MG63 (cell line): ENCODE measurements around the gene KDM6B. TPM values are rescaled to one million over a fixed set of nuclear protein-coding genes. Genes with fewer than 3 reads are reported as not detected.
"Not testable (repeated sequence)": the region's sequence is repeated elsewhere in the genome, so short reads cannot be mapped to it uniquely, and the experiment has no call there.

ENCODE experiments used
- DNase-seq: peaks from one replicate; pipeline ENCODE4 v3.0.0-alpha.2; 2020
- H3K27me3 ChIP-seq: fragments of 250-450 bp; sonication (Bioruptor Pico); 2 replicates; pipeline ENCODE4 v1.5.1; 2020; ENCODE audit warnings: mild to moderate bottlenecking, moderate library complexity
- H3K36me3 ChIP-seq: fragments of 250-450 bp; sonication (Bioruptor Pico); 2 replicates; pipeline ENCODE4 v1.5.1; 2020; ENCODE audit warnings: mild to moderate bottlenecking, moderate library complexity
- H3K4me3 ChIP-seq: fragments of 250-450 bp; sonication (Bioruptor Pico); 2 replicates; pipeline ENCODE4 v1.5.1; 2020; ENCODE audit warnings: mild to moderate bottlenecking, moderate library complexity
- H3K9me3 ChIP-seq: fragments of 250-450 bp; sonication (Bioruptor Pico); 2 replicates; pipeline ENCODE4 v1.5.1; 2020; ENCODE audit warnings: mild to moderate bottlenecking, moderate library complexity
- total RNA-seq: library from RNA; depleted of rRNA; stranded (reverse); fragments of >200 nt; shearing (Covaris generic); gene quantifications from 2 replicates; pipeline ENCODE4 v1.2.3, GENCODE V29; 2014; ENCODE audit warnings: low replicate concordance; rRNA removed

KDM6B gene, protein sequence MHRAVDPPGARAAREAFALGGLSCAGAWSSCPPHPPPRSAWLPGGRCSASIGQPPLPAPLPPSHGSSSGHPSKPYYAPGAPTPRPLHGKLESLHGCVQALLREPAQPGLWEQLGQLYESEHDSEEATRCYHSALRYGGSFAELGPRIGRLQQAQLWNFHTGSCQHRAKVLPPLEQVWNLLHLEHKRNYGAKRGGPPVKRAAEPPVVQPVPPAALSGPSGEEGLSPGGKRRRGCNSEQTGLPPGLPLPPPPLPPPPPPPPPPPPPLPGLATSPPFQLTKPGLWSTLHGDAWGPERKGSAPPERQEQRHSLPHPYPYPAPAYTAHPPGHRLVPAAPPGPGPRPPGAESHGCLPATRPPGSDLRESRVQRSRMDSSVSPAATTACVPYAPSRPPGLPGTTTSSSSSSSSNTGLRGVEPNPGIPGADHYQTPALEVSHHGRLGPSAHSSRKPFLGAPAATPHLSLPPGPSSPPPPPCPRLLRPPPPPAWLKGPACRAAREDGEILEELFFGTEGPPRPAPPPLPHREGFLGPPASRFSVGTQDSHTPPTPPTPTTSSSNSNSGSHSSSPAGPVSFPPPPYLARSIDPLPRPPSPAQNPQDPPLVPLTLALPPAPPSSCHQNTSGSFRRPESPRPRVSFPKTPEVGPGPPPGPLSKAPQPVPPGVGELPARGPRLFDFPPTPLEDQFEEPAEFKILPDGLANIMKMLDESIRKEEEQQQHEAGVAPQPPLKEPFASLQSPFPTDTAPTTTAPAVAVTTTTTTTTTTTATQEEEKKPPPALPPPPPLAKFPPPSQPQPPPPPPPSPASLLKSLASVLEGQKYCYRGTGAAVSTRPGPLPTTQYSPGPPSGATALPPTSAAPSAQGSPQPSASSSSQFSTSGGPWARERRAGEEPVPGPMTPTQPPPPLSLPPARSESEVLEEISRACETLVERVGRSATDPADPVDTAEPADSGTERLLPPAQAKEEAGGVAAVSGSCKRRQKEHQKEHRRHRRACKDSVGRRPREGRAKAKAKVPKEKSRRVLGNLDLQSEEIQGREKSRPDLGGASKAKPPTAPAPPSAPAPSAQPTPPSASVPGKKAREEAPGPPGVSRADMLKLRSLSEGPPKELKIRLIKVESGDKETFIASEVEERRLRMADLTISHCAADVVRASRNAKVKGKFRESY (N-terminal part only)
- 0.07 and 0.20 TPM in 2 replicates for total RNA-seq

GRCh38 chr17:7833795-7834541 lies at the start of gene KDM6B:
KDM6B (plus strand) TSS chr17:7834217; CDS start chr17:7845555, 11,338 bp downstream.
- peak; percentile 90 for DNase-seq
- no peaks in the 10 kb centered on the region for H3K36me3 ChIP-seq
- H3K9me3 ChIP-seq, result no peaks in the 10 kb centered on the region
- H3K27me3 ChIP-seq, result peaks cover 2% of the 10 kb centered on the region; the same call in 1 of the 2 replicates
- H3K4me3 ChIP-seq, result peak within 1 kb of the TSS; percentile 93

- no peak for DNase-seq
- H3K36me3 ChIP-seq, result no peaks in the 10 kb centered on the region
- no peaks in the 10 kb centered on the region for H3K9me3 ChIP-seq
- H3K4me3 ChIP-seq, result no peak overlapping the region
- H3K27me3 ChIP-seq, result no peaks in the 10 kb centered on the region
These were observed 47.2 kb upstream of the KDM6B start for GRCh38 chr17:7786866-7787265.

GRCh38 chr17:7789131-7789530 lies 44.9 kb upstream of the KDM6B start:
- Histone ChIP-seq H3K4me3 (no peak overlapping the region), H3K36me3 (no peaks in the 10 kb centered on the region), H3K9me3 (no peaks in the 10 kb centered on the region), H3K27me3 (no peaks in the 10 kb centered on the region)
- DNase-seq, result no peak

GRCh38 chr17:7790150-7790549 lies 43.9 kb upstream of the KDM6B start:
- Histone ChIP-seq H3K4me3 (no peak overlapping the region), H3K27me3 (no peaks in the 10 kb centered on the region), H3K36me3 (no peaks in the 10 kb centered on the region), H3K9me3 (no peaks in the 10 kb centered on the region)
- no peak for DNase-seq

DNA sequence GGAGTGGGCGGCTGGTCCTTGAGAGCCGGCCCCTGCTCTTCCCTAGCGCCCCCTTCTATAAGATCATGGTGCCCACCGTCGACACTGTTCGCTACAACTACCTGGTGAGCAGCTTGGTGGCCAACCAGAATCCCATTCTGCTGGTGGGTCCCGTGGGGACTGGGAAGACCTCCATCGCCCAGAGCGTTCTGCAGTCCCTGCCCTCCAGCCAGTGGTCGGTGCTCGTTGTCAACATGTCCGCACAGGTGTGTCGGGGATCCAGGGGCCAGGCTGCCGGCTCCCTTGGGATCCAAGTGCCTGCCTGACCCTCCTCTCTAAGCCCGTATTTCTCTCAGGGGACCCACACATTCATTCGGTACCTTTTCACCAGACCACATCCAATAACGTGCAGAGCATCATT lies 41.4 kb upstream of the KDM6B start:
- Histone ChIP-seq H3K9me3 (no peaks in the 10 kb centered on the region), H3K36me3 (no peaks in the 10 kb centered on the region), H3K4me3 (no peak overlapping the region), H3K27me3 (no peaks in the 10 kb centered on the region)
- no peak for DNase-seq

DNA sequence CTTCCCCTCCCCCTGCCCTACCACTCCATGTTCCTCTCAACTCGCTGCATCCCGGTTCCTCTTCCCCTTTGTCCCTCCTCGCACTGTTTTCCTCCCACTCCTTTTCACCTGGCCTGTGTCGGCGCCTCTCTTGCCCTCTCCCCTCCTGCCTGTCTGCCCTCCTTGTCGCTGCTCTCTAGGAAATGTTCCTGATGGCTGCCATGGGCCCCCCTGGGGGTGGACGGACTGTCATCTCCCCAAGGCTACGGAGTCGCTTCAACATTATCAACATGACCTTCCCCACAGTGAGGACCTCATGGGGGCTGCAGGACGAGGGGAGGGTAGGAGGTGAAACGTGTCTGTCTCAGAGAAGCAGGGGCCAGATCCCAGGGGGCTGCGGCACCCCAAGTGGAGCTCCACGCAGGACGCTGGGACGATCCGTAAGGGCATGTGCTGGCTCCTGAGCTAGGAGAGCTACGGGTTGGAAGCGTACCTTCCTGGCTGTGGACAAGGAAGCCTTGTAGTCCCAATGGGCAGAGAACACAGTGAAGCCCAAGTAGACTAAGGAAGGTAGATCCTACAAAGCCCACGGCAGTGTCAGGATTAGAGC lies 39.8 kb upstream of the KDM6B start:
- DNase-seq, result no peak
- Histone ChIP-seq H3K36me3 (no peaks in the 10 kb centered on the region), H3K27me3 (no peaks in the 10 kb centered on the region), H3K9me3 (no peaks in the 10 kb centered on the region), H3K4me3 (no peak overlapping the region)

DNA sequence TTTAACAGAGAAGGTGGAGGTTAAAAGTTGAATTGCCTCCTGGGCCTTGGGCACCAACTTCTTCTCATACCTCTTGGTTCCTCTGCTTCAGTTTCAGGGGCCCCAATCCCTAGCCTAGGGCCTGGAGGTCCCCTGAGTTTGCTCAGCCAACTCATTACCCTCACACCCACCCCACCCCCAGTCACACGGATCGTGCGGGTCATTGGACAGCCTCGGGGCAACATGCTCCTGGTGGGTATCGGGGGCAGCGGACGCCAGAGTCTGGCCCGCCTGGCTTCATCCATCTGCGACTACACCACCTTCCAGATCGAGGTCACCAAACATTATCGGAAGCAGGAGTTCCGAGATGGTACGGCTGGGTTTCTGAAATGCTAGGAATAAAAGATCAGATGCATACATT lies 36.0 kb upstream of the KDM6B start:
- Histone ChIP-seq H3K9me3 (no peaks in the 10 kb centered on the region), H3K36me3 (no peaks in the 10 kb centered on the region), H3K27me3 (no peaks in the 10 kb centered on the region)

DNA sequence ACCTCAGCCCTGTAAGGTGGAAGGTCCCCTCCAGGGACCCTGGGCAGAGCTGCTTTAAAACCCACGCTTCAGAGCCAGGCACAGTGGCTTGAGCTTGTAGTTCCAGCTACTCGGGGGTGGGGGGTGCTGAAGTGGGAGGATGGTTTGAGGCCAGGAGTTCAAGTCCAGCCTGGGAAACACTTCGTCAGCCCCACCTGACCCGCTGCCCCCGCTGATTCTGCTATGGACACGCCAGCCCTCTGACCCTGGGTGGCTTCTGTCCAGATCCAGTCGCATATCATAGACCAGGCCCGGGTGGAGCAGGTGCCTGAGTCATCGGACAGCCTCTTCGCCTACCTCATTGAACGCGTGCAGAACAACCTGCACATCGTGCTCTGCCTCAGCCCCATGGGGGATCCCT lies 35.2 kb upstream of the KDM6B start:
- no peaks in the 10 kb centered on the region for H3K27me3 ChIP-seq
- no peak for DNase-seq
- no peak overlapping the region for H3K4me3 ChIP-seq
- no peaks in the 10 kb centered on the region for H3K9me3 ChIP-seq
- H3K36me3 ChIP-seq, result no peaks in the 10 kb centered on the region

More for the DNA sequence above, 36.0 kb upstream of the KDM6B start:
- DNase-seq, result no peak
- H3K4me3 ChIP-seq, result no peak overlapping the region

- Histone ChIP-seq H3K9me3 (no peaks in the 10 kb centered on the region), H3K36me3 (no peaks in the 10 kb centered on the region), H3K4me3 (no peak overlapping the region), H3K27me3 (no peaks in the 10 kb centered on the region)
- DNase-seq, result no peak
These were observed 30.0 kb upstream of the KDM6B start for GRCh38 chr17:7803981-7804380.

- Histone ChIP-seq H3K4me3 (no peak overlapping the region), H3K27me3 (no peaks in the 10 kb centered on the region), H3K9me3 (no peaks in the 10 kb centered on the region), H3K36me3 (no peaks in the 10 kb centered on the region)
- DNase-seq, result no peak
These were observed 27.4 kb upstream of the KDM6B start for GRCh38 chr17:7806587-7806986.

GRCh38 chr17:7807206-7807605 lies 26.8 kb upstream of the KDM6B start:
- Histone ChIP-seq H3K27me3 (no peaks in the 10 kb centered on the region), H3K36me3 (no peaks in the 10 kb centered on the region), H3K4me3 (no peak overlapping the region), H3K9me3 (no peaks in the 10 kb centered on the region)
- DNase-seq, result no peak

GRCh38 chr17:7809086-7809790 lies 24.8 kb upstream of the KDM6B start:
- Histone ChIP-seq H3K9me3 (no peaks in the 10 kb centered on the region), H3K27me3 (no peaks in the 10 kb centered on the region), H3K36me3 (no peaks in the 10 kb centered on the region), H3K4me3 (no peak overlapping the region)
- no peak for DNase-seq

DNA sequence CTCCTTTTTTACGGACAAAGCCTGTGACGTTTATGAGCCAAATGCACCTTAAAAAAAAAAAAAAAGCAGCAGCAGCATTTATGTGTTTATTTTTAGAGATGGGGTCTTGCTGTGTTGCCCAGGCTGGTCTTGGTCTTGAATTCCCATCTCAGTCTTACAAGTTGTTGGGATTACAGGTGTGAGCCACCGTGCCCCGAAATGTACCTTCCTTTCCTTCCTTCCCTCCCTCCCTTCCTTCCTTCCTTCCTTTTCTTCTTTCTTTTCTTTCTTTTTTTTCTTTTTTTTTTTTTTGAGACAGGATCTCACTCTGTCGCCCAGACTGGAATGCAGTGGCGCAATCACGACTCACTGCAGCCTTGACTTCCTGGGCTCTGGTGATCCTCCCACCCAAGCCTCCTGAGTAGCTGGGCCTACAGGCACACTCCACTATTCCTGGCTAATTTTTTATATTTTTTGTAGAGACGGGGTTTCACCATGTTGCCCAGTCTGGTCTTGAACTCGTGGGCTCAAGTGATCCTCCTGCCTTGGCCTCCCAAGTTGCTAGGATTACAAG lies 24.1 kb upstream of the KDM6B start:
- not testable (repeated sequence) for H3K27me3 ChIP-seq, H3K9me3 ChIP-seq, H3K4me3 ChIP-seq, H3K36me3 ChIP-seq
- DNase-seq, result peak; percentile 61

- Histone ChIP-seq H3K4me3 (no peak overlapping the region), H3K27me3 (no peaks in the 10 kb centered on the region), H3K9me3 (no peaks in the 10 kb centered on the region), H3K36me3 (no peaks in the 10 kb centered on the region)
- no peak for DNase-seq
These were observed 22.8 kb upstream of the KDM6B start for GRCh38 chr17:7811251-7811650.

DNA sequence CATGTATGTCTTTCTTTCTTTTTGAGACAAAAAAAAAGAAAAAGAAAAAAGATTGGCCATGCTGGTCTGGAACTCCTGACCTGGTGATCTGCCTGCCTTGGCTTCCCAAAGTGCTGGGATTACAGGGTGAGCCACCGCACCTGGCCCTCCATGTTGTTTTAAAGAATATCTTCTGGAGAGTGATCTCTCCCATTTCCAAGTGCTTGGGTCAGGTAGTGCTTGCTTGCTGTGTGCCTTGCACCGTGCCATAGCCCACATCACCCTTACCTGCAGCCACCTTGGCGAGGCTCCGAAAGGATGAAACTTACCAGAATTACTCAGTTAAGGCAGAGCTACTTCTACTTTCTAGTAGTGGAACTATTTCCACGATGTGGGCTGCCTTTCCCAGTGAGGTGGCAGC lies 19.0 kb upstream of the KDM6B start:
- Histone ChIP-seq H3K4me3 (no peak overlapping the region), H3K36me3 (no peaks in the 10 kb centered on the region), H3K9me3 (no peaks in the 10 kb centered on the region), H3K27me3 (no peaks in the 10 kb centered on the region)
- no peak for DNase-seq
